Activated T-cell treated with anti-CD3 and anti-CD28 coated beads, Interleukin-2, amount 50 U/mL, for 48 hours (primary cell): ENCODE measurements around the gene IL17C.

ENCODE experiments used
- DNase-seq, 2 experiments: peaks; one replicate each; pipeline ENCODE4 v3.0.0-alpha.2; 2020

The IL17C gene

GRCh38 chr16:88646345-88647034 lies 8.1 kb downstream of the IL17C start:
- no peak for DNase-seq

DNA sequence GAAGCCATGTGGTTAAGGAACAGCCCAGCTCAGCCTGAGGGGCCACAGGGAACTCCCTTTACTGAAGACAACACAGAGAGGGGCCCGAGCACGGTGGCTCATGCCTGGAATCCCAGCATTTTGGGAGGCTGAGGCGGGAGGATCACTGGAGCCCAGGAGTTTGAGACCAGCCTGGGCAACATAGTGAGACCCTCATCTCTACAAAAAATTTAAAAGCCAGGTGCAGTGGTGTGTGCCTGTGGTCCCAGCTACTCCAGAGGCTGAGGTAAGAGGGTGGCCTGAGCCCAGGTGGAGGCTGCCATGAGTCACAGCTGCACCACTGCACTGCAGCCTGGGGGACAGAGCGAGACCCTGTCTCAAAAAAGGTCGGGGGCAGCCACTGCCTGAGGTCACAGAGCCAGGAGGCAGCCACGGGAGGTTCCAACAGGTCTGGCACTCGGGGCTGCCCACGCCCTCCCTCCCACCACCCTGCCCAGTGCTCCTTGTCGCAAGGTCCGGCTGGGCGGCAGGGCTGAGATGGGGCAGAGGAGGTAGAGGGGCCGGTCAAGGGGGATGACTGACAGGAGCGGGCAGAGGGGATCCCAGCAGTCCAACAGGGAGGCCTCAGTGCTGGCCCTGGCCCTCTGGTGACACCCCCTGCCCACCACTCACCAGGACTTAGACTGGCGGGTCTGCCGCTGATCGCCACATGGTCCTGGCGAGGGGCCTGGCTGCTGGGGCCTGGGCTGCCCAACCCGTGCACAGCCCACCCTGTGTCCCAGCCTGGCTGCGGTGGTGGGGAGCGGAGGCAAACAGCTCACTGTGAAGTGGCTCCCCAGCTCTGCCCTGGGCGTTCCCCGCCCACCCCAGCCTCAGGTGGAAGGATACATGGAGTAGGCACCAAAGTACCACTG lies 9.1 kb downstream of the IL17C start:
- DNase-seq = no peak

DNA sequence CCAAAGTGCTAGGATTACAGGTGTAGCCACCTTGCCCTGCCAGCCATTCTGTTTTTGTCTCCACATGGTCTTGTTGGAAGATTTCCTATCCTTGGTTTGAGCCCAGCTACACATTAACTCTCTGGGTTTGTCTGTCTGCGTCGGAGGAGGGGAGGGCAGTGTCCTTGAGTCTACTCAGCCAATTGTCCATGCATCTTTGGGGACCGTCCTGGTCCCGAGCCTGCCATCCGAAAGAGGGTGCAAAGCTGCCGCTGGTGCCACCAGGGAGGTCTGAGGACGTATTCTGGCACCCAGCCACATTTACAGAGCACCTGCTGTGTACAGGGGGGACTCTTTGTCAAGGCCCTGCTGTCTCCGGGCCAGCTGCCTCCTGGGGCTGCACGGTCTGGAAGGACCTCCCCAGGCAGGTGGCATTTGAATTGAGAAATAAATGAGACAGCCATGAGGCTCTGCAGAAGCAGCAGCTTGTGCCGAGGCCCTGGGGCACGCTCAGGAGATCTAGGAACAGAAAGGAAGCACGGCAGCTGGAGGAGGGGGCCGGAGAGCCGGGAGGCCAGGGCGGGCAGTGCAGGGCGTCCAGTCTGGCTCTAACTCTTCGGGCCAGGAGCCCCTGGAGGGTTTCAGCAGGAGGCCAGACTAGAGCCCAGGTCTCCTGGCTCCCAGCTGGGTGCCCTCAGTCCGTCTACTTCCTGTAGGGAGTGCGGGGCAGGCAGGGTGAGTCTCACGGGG lies 11.0 kb downstream of the IL17C start:
- DNase-seq = no peak

DNA sequence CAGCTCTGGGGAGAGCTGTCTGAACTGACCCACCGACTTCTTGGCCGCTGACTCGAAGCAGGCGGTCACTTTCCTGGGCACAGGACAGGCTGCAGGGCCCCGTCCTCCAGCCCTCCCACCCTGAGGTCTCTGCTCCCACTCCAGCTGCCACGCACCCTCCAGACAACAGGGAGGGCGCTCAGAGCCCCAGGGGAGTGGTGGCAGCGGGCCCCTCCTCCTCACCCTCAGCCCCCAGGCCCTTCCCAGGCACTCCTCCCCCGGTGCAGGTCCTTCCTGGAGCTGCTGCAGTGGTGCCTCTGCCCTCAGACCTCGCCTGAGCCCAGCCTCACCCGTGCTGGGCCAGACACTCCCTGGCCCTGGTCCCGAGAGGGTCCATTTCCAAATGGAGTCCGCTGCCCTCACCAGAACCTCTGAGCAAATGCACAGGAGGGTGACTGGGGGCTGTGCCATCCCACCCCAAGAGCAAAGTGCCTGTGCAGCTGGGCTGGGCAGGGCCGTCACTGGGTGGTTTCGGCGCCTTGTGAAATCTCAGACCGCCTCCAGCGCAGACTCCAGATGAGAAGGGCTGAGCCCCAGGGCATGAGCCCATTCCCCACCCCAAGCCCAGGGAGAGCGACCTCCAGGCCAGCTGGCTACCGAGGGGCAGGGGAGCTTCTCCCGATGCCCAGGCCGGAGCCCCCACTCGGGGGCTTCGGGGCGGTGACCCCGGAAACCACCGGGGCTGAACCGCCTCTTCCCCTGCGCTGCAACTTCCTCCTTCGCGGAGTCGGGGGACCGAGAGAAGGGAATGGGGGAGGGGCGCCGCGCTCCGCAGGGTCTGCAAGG lies 11.8 kb downstream of the IL17C start:
- DNase-seq = peak; percentile 56 to 69

DNA sequence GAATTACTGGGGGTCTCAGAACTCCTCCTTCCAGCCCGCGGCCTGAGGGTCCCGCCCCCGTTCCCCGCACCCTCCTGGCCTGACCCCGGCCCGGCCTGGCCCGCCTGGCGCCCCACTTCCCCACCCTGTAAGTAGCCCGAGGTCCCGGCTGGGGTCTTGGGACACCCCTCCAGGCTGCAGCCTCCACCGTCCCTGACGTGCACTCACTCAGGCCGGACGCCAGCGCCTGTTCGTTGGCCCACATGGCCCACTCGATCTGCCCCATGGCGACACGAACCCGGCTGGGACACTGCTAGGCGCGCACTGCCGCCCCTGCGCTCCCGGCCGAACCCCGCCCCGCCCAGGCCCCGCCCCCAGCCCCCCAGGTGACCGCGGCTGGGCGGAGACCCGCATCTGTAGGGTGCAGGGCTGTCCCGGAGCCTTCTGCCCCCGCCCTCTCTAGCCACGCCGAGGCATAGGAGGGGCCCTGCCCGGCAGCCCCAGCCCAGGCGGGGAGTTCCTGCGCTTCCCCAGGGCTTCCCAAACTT lies 12.4 kb downstream of the IL17C start, which contains the start of gene CYBA:
TSS of gene CYBA (minus strand) at position 305 of the 527 bp plus-strand sequence. CDS start at position 265, 40 bp downstream.
- DNase-seq = peak; percentile 91 to 93

GRCh38 chr16:88651276-88651988 lies 13.1 kb downstream of the IL17C start:
- DNase-seq = peak; percentile 84 to 85

GRCh38 chr16:88651989-88652761 lies 13.8 kb downstream of the IL17C start:
- DNase-seq = no peak

GRCh38 chr16:88652762-88653063 lies 14.3 kb downstream of the IL17C start:
- no peak for DNase-seq

- no peak for DNase-seq
These were observed 14.7 kb downstream of the IL17C start for GRCh38 chr16:88653101-88653500.

- DNase-seq = no peak
These were observed 15.4 kb downstream of the IL17C start for GRCh38 chr16:88653596-88654362.

- DNase-seq = no peak
These were observed 16.1 kb downstream of the IL17C start for GRCh38 chr16:88654363-88655052.

- no peak for DNase-seq
These were observed 16.8 kb downstream of the IL17C start for GRCh38 chr16:88655053-88655732.

GRCh38 chr16:88655733-88656281 lies 17.4 kb downstream of the IL17C start:
- DNase-seq = no peak

GRCh38 chr16:88656291-88656980 lies 18.1 kb downstream of the IL17C start:
- DNase-seq = no peak

DNA sequence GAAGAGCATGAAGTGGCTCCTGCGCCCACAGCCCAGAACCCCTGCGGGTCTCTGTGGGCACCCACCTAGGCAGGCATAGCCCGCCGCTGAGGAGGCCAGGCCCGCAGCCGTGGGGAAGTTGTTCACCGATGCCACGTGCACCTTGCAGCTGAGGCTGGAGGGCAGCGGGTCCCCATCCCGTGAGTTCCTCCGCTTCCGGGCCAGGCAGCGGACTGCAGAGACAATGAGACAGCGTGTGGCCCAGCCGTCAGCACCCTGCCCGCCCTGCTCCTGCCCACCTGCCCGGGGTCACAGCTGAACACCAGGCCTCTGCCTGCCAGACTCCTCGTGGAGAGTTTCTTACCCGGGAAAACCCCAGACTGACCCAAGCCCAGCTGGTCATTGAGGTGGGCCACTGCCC lies 19.0 kb downstream of the IL17C start:
- no peak for DNase-seq

DNA sequence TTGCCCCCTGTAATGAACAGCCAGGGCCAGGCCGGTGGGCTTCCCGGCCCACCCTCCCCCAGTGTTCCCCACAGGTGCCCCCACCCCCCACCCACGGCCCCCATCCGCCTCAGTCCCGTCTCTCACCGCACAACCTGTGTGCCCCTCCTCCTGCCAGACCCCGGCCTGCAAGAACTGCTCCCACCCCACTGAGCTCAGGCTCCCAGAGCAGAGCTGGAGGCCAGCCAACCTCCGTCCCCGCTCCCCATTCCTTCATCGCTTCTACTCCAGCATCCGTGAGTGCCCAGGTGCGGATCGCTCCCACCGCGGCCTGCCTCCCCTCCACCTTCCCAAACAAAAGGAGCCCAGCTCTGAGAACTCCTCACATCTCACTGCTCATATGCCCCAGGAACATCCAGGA lies 20.3 kb downstream of the IL17C start:
- no peak for DNase-seq

DNA sequence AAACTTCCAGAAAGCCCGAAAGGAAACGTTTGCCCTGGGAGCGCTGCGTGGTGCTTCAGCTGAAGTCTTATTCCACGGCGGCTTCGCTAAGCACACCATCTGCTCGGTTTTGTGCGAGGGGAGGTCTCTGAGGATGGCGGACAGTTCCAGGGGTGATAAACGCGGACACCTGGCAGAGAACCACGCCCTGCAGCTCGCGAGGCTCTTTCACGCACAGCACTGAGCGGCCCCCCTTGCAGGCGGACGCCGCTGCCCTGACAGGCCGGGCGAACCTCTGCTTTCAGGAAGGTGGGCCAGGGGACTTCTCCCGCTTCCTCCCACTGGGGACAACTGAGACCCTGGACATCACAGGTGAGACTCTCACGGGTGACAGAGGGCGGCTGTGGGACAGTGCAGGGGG lies 20.8 kb downstream of the IL17C start:
- no peak for DNase-seq

DNA sequence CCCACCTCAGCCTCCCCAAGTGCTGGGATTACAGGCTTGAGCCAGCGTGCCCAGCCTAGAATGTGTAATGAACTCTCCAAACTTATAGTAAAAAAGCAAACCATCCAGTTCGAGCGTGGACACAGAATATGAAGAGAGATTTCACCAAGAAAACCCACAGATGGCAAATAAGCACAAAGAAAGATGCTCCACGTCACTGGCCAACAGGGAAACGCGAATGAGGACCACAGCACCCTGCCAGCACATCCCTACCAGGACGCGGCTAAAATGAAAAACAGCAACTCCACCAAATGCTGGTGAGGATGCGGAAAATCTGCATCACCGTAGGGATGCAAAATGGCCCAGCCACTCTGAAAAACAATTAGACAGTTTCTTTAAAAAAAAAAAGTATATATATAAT lies 23.1 kb downstream of the IL17C start:
- DNase-seq = no peak
